Upper lobe of right lung (tissue), 1 donor: ENCODE data around the gene SLC18A2. TPM values are rescaled to one million over a fixed set of nuclear protein-coding genes. Genes with fewer than 3 reads are reported as not detected.

ENCODE experiments used
- ATAC-seq: fragments of 200-7000 bp; cut with Tn5 transposase; one replicate; pipeline ENCODE4 v1.9.1; 2020; ENCODE audit warnings: mild to moderate bottlenecking, moderate library complexity
- DNase-seq: peaks from one replicate; pipeline ENCODE4 v3.0.0-alpha.2; 2020
- H3K27ac ChIP-seq: fragments of 200-600 bp; one replicate; pipeline ENCODE4 v1.8.0; 2022
- H3K27me3 ChIP-seq: fragments of 200-600 bp; one replicate; pipeline ENCODE4 v1.8.0; 2022; ENCODE audit warnings: mild to moderate bottlenecking
- H3K36me3 ChIP-seq: fragments of 200-600 bp; one replicate; pipeline ENCODE4 v1.8.0; 2022
- H3K4me1 ChIP-seq: fragments of 200-600 bp; one replicate; pipeline ENCODE4 v1.8.0; 2022
- H3K4me3 ChIP-seq: fragments of 200-600 bp; one replicate; pipeline ENCODE4 v1.8.0; 2022; ENCODE audit warnings: mild to moderate bottlenecking
- H3K9me3 ChIP-seq: fragments of 200-600 bp; one replicate; pipeline ENCODE4 v1.8.0; 2022
- intact Hi-C: fragments of 100-400 bp; cut with DNase I; formaldehyde crosslinking; loops from one replicate; pipeline ENCODE4 v1.11.0; 2022
- long read RNA-seq: library from polyadenylated mRNA; unstranded; transcript quantifications from one replicate; pipeline ENCODE4 v2.0.0, GENCODE V29; 2021
- total RNA-seq: library from RNA; stranded (reverse); fragmentation: NEBNext Ultra II Directional; extraction: Animal tissue kit (Norgen Biotek cat#: 25700); gene quantifications from one replicate; pipeline ENCODE4 v1.2.1, GENCODE V29; 2021
- TF ChIP-seq, protein P1 (sequence below): fragments of 200-600 bp; IDR thresholded peaks from one replicate; pipeline ENCODE4 v1.8.0; 2022; ENCODE audit warnings: antibody characterized with exemption
- donor health status: DM: no; HTN: yes; CAD: no; lungs with severe emphysema.

The SLC18A2 gene
- total RNA-seq, result 5.2 TPM
- long read RNA-seq, transcript SLC18A2-201 (16 exons, 3,872 nt), result major isoform, 15 of 34 reads
- long read RNA-seq, partial matches to known transcripts, result 4 of 34 reads
- long read RNA-seq, other reads (novel, unspliced or antisense), result 15 of 34 reads

DNA sequence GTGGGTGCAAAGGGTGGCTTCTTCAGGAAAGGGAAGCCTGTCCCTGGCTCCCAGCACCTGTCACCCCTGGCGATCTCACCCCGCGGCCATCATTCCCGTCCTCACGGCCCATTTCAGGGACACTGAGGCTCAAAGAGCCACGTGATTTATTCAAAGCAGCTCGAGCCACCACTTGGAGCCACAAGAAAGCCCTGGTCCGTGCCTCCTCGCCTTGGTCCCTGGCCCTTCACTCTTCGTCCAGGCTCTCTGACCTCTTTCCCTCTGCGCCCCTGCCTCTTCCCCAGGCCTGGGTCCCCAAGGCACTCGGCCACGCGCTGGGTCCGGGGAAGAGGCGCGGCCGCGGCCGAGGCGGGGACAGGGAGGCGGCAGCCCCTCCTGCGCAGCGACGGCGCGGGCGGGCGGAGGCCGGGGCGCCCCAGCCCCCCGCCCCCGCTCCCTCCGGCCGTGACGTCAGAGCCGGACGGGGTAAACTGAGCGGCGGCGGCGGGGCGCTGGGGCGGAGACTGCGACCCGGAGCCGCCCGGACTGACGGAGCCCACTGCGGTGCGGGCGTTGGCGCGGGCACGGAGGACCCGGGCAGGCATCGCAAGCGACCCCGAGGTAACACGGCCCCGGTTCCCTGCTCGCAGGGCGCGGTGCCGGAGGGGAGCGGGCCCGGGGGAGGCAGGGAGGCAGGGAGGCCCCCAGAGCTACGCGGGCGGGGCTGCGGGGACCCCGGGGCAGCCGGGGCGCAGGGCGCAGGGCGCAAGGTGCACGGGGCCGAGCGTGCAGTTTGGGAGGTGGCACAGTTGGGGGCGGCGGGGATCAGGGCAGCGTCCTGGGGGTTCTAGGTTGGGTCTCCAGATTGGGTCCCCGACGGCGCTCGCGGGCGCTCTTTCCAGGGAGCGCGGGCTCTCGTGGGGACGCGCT is at the start of gene SLC18A2:
Gene SLC18A2, plus strand, starts transcription at position 494 of the 909 bp plus-strand sequence. CDS start 580 bp downstream, outside the sequence.
- H3K9me3 ChIP-seq, result no peaks in the 10 kb centered on the region
- TF ChIP-seq, protein P1, sequence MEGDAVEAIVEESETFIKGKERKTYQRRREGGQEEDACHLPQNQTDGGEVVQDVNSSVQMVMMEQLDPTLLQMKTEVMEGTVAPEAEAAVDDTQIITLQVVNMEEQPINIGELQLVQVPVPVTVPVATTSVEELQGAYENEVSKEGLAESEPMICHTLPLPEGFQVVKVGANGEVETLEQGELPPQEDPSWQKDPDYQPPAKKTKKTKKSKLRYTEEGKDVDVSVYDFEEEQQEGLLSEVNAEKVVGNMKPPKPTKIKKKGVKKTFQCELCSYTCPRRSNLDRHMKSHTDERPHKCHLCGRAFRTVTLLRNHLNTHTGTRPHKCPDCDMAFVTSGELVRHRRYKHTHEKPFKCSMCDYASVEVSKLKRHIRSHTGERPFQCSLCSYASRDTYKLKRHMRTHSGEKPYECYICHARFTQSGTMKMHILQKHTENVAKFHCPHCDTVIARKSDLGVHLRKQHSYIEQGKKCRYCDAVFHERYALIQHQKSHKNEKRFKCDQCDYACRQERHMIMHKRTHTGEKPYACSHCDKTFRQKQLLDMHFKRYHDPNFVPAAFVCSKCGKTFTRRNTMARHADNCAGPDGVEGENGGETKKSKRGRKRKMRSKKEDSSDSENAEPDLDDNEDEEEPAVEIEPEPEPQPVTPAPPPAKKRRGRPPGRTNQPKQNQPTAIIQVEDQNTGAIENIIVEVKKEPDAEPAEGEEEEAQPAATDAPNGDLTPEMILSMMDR, result no peak
- ATAC-seq, result no peak
- no peak within 1 kb of the TSS for H3K27ac ChIP-seq
- no peaks in the 10 kb centered on the region for H3K36me3 ChIP-seq
- no peaks in the 10 kb centered on the region for H3K4me1 ChIP-seq
- no peak within 1 kb of the TSS for H3K4me3 ChIP-seq
- DNase-seq, result no peak
- intact Hi-C loops, result no loop called here
- peaks cover 54% of the 10 kb centered on the region for H3K27me3 ChIP-seq

- intact Hi-C loops, result no loop called here
- ATAC-seq (no peak), DNase-seq (no peak)
- Histone ChIP-seq H3K36me3 (no peaks in the 10 kb centered on the region), H3K4me3 (no peak within 1 kb of the TSS), H3K27me3 (peaks cover 5% of the 10 kb centered on the region), H3K4me1 (no peaks in the 10 kb centered on the region), H3K9me3 (no peaks in the 10 kb centered on the region), H3K27ac (no peak within 1 kb of the TSS)
- TF ChIP-seq, protein P1, result no peak
Measured at GRCh38 chr10:117197189-117197588, 43.7 kb upstream of the SLC18A2 start, which contains the start of gene KCNK18. TSS of gene KCNK18 (plus strand) at chr10:117197489. CDS start at chr10:117197489, 0 bp downstream.

DNA sequence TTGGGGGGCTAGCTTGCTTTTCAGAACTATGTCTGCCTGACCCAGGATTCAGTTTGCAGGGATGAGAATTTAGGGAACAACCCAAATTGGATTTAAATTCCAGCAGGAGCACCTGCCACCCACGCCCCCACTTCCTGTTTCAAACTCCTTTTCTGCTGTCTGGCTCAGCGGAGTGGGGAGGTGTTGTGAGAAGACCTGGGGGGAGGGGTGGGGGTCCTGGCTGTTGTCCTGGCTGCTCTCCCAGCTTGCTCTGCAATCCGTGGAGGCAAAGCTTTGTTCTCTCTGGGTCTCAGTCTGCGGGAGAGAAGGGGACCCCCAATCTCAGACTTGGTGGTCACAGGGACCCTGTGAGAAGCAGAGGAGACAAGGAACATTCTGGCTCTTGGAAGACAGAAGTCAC is 42.8 kb upstream of the SLC18A2 start:
- Histone ChIP-seq H3K9me3 (no peaks in the 10 kb centered on the region), H3K36me3 (no peaks in the 10 kb centered on the region), H3K27me3 (peaks cover 5% of the 10 kb centered on the region), H3K27ac (no peak overlapping the region), H3K4me1 (no peaks in the 10 kb centered on the region), H3K4me3 (no peak overlapping the region)
- no peak for DNase-seq
- intact Hi-C loops, result no loop called here
- no peak for ATAC-seq
- TF ChIP-seq, protein P1, result no peak

DNA sequence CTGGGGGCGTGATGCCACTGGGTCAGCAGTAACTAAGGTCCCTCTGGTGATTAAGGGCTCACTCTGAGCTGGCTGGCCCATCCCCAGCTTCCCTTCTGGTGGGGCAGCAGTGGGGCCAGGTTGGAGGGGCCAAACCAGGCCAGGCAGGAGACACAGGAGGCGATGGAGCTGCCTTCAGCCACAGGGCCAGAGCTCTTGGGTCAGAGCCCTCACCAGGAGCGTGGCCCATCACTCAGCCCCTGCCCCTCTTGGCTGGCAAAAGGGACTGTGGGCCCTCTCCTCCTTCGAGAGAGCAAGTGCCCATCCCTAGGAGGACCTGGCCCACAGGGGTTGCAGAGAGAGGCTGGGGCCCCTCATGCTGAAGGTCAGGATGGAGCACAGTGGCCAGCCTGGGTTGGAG is 39.1 kb upstream of the SLC18A2 start:
- ATAC-seq, result no peak
- H3K9me3 ChIP-seq, result no peaks in the 10 kb centered on the region

DNA sequence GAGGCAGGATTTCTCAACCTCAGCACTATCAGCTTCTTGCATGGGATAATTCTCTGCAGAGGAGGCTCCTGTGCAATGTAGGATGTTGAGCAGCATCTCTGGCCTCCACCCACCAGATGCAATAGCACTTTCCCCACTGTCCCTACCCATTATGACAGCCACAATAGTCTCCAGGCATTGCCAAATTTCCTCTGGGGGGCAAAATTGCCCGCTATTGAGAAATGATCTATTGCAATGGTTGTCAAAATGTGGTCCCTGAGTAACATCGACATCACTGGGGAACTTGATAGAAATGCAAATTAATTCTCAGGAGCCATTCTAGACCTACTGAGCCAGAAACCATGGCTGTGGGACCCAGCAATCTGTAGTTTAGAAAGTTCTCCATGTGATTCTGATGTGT is 36.6 kb upstream of the SLC18A2 start:
- H3K36me3 ChIP-seq, result no peaks in the 10 kb centered on the region
- H3K27me3 ChIP-seq, result peaks cover 6% of the 10 kb centered on the region
- no peak overlapping the region for H3K4me3 ChIP-seq
- intact Hi-C loops, result no loop called here
- DNase-seq (no peak), ATAC-seq (no peak)
- no peaks in the 10 kb centered on the region for H3K9me3 ChIP-seq
- no peak overlapping the region for H3K27ac ChIP-seq
- TF ChIP-seq, protein P1, result no peak
- no peaks in the 10 kb centered on the region for H3K4me1 ChIP-seq

More for the DNA sequence above, 39.1 kb upstream of the SLC18A2 start:
- H3K4me1 ChIP-seq, result no peaks in the 10 kb centered on the region
- no peak overlapping the region for H3K4me3 ChIP-seq
- DNase-seq, result no peak
- H3K27me3 ChIP-seq, result no peaks in the 10 kb centered on the region
- H3K27ac ChIP-seq, result no peak overlapping the region
- H3K36me3 ChIP-seq, result no peaks in the 10 kb centered on the region
- TF ChIP-seq, protein P1, result no peak
- intact Hi-C loops, result no loop called here
